HG02763 (cell line): ENCODE results near the gene CD55.
"Not testable (repeated sequence)": the region's sequence is repeated elsewhere in the genome, so short reads cannot be mapped to it uniquely, and the experiment has no call there.

ENCODE experiments used
- ATAC-seq: cut with Tn5 transposase; IDR thresholded peaks from one replicate; pipeline ENCODE4 v1.9.1; 2021; ENCODE audit warnings: mild to moderate bottlenecking, moderate library complexity; ENCODE audit not compliant: unreplicated experiment

The CD55 gene

GRCh38 chr1:207304710-207305488, 16.6 kb upstream of the CD55 start:
- ATAC-seq = no peak

- ATAC-seq = no peak
Measured at GRCh38 chr1:207305489-207305873, 16.0 kb upstream of the CD55 start.

GRCh38 chr1:207306023-207306422, 15.5 kb upstream of the CD55 start:
- ATAC-seq = no peak

GRCh38 chr1:207306603-207307002, 14.9 kb upstream of the CD55 start:
- ATAC-seq = no peak

- no peak for ATAC-seq
Measured at GRCh38 chr1:207308451-207309190, 12.9 kb upstream of the CD55 start.

GRCh38 chr1:207309745-207310273, 11.7 kb upstream of the CD55 start:
- no peak for ATAC-seq

- ATAC-seq = no peak
Measured at GRCh38 chr1:207311888-207312603, 9.4 kb upstream of the CD55 start.

- ATAC-seq = no peak
Measured at GRCh38 chr1:207312604-207312920, 8.9 kb upstream of the CD55 start.

GRCh38 chr1:207313131-207313530, 8.3 kb upstream of the CD55 start:
- no peak for ATAC-seq

- ATAC-seq = no peak
Measured at GRCh38 chr1:207314816-207315215, 6.7 kb upstream of the CD55 start.

- no peak for ATAC-seq
Measured at GRCh38 chr1:207315435-207315834, 6.0 kb upstream of the CD55 start.

- no peak for ATAC-seq
Measured at GRCh38 chr1:207316141-207316540, 5.3 kb upstream of the CD55 start.

GRCh38 chr1:207316622-207317391, 4.7 kb upstream of the CD55 start:
- no peak for ATAC-seq

- ATAC-seq = no peak
Measured at GRCh38 chr1:207317561-207317960, 3.9 kb upstream of the CD55 start.

- no peak for ATAC-seq
Measured at GRCh38 chr1:207318072-207318619, 3.3 kb upstream of the CD55 start.

- no peak for ATAC-seq
Measured at GRCh38 chr1:207319199-207319598, 2.3 kb upstream of the CD55 start.

GRCh38 chr1:207320105-207320504, 1.4 kb upstream of the CD55 start:
- ATAC-seq = not testable (repeated sequence)

GRCh38 chr1:207321790-207322645, 540 bp downstream of the CD55 start:
- no peak for ATAC-seq

GRCh38 chr1:207323425-207324225, 2.1 kb downstream of the CD55 start:
- no peak for ATAC-seq
